H1 (cell line): ENCODE measurements around the gene USP7. TPM values are rescaled to one million over a fixed set of nuclear protein-coding genes. Genes with fewer than 3 reads are reported as not detected.

Experiments
- CTCF ChIA-PET: fragments of 300-600 bp; sonication (Branson Sonifier 250); formaldehyde crosslinking; loops from one replicate; lab custom pipeline; 2021; ENCODE audit not compliant: partially characterized antibody; lab: Charles Lee
- POLR2A ChIA-PET: fragments of 300-600 bp; sonication (Branson Sonifier 250); formaldehyde crosslinking; loops from one replicate; lab custom pipeline; 2021; ENCODE audit warnings: inconsistent platforms; ENCODE audit not compliant: partially characterized antibody; lab: Charles Lee
- DNase-seq, 2 experiments: peaks; one replicate each; pipeline versions ENCODE4 v3.0.0 to v3.0.0-alpha.2; 2010 to 2022; ENCODE audit warnings: low spot score in 2 of 2, low read depth in 1 of 2, mixed read lengths in 1 of 2
- FAIRE-seq: peaks from 2 replicates; lab custom pipeline; 2011; peaks lifted over from hg19 to GRCh38; lab: Jason Lieb, UNC
- H2AFZ ChIP-seq: 2 replicates; pipeline ENCODE4 v1.8.1; 2012; ENCODE audit warnings: low read length, inconsistent platforms
- H2AK5ac ChIP-seq: 2 replicates; pipeline ENCODE4 v1.6.1; 2013; ENCODE audit warnings: low read depth, low read length
- H2BK120ac ChIP-seq: replicated peaks from 2 replicates; pipeline ENCODE3; 2013; ENCODE audit warnings: low read depth, low read length, inconsistent platforms
- H2BK12ac ChIP-seq: 2 replicates; pipeline ENCODE4 v1.6.1; 2013; ENCODE audit warnings: low read depth, low read length
- H2BK15ac ChIP-seq: 2 replicates; pipeline ENCODE4 v1.6.1; 2013; ENCODE audit warnings: low read length
- H2BK20ac ChIP-seq: 2 replicates; pipeline ENCODE4 v1.6.1; 2013; ENCODE audit warnings: low read length
- H2BK5ac ChIP-seq: 2 replicates; pipeline ENCODE4 v1.6.1; 2013; ENCODE audit warnings: low read depth, low read length
- H3K14ac ChIP-seq: 2 replicates; pipeline ENCODE4 v1.6.1; 2013; ENCODE audit warnings: inconsistent platforms; ENCODE audit not compliant: insufficient read length
- H3K18ac ChIP-seq: 2 replicates; pipeline ENCODE4 v1.6.1; 2013; ENCODE audit warnings: low read length; ENCODE audit errors: extremely low read depth
- H3K23ac ChIP-seq: 2 replicates; pipeline ENCODE4 v1.6.1; 2013; ENCODE audit warnings: inconsistent platforms; ENCODE audit not compliant: insufficient read length
- H3K23me2 ChIP-seq: 2 replicates; pipeline ENCODE4 v1.6.1; 2013; ENCODE audit warnings: low read depth, low read length
- H3K27ac ChIP-seq: 2 replicates; pipeline ENCODE4 v1.6.1; 2011; ENCODE audit warnings: low read depth, low read length, inconsistent platforms
- H3K27me3 ChIP-seq, 4 experiments: replicated peaks in 1 of 4; 1 replicate in 1 of 4; 2 replicates in 3 of 4; pipeline versions ENCODE4 v1.6.1 to v1.8.1; 2011 to 2013; ENCODE audit warnings: low read length in 3 of 4, mild to moderate bottlenecking in 3 of 4, inconsistent platforms in 2 of 4, mixed read lengths in 2 of 4, moderate library complexity in 1 of 4; ENCODE audit not compliant: control insufficient read depth in 3 of 4, insufficient read depth in 3 of 4; ENCODE audit errors: extremely low read depth in 1 of 4
- H3K36me3 ChIP-seq, 4 experiments: 2 replicates each; pipeline versions ENCODE4 v1.6.1 to v1.8.1; 2011 to 2013; ENCODE audit warnings: mild to moderate bottlenecking in 4 of 4, low read length in 3 of 4, moderate library complexity in 2 of 4, control low read depth in 1 of 4, inconsistent platforms in 1 of 4; ENCODE audit not compliant: insufficient read depth in 4 of 4, control insufficient read depth in 2 of 4
- H3K4ac ChIP-seq: replicated peaks from 2 replicates; pipeline ENCODE3; 2013; ENCODE audit warnings: low read length, low read depth, mixed read lengths, inconsistent platforms; ENCODE audit not compliant: insufficient read length
- H3K4me1 ChIP-seq, 4 experiments: replicated peaks in 1 of 4; 1 replicate in 1 of 4; 2 replicates in 3 of 4; pipeline versions ENCODE4 v1.6.1 to v1.8.1; 2011 to 2013; ENCODE audit warnings: low read length in 3 of 4, inconsistent platforms in 2 of 4, mixed read lengths in 1 of 4; ENCODE audit not compliant: insufficient read depth in 4 of 4, control insufficient read depth in 3 of 4
- H3K4me2 ChIP-seq, 2 experiments: 2 replicates each; pipeline versions ENCODE4 v1.6.1 to v1.8.1; 2011 to 2013; ENCODE audit warnings: low read depth in 2 of 2, low read length in 2 of 2, control low read depth in 1 of 2, inconsistent platforms in 1 of 2, mild to moderate bottlenecking in 1 of 2; ENCODE audit not compliant: insufficient read depth in 1 of 2
- H3K4me3 ChIP-seq, 4 experiments: fragments of 200-600, 300-600 bp in 1 of 4; sonication (generic), shearing (Covaris generic), sonication (Bioruptor Twin) in 1 of 4; 2 replicates each; pipeline versions ENCODE4 v1.5.1 to v1.8.1; 2011 to 2016; ENCODE audit warnings: low read length in 4 of 4, low read depth in 3 of 4, control low read depth in 2 of 4, inconsistent platforms in 2 of 4, mild to moderate bottlenecking in 2 of 4, mixed read lengths in 1 of 4, moderate library complexity in 1 of 4; ENCODE audit not compliant: insufficient read depth in 2 of 4; ENCODE audit errors: extremely low read depth in 1 of 4
- H3K56ac ChIP-seq: replicated peaks from 2 replicates; pipeline ENCODE3; 2013; ENCODE audit warnings: low read depth, mild to moderate bottlenecking, mixed read lengths, low read length, inconsistent platforms; ENCODE audit not compliant: insufficient read length
- H3K79me1 ChIP-seq: 2 replicates; pipeline ENCODE4 v1.6.1; 2013; ENCODE audit warnings: low read depth, low read length, control low read depth
- H3K79me2 ChIP-seq, 2 experiments: 2 replicates each; pipeline versions ENCODE4 v1.6.1 to v1.8.1; 2012 to 2013; ENCODE audit warnings: low read length in 2 of 2, mild to moderate bottlenecking in 2 of 2, inconsistent platforms in 1 of 2; ENCODE audit not compliant: insufficient read depth in 2 of 2, control insufficient read depth in 1 of 2
- H3K9ac ChIP-seq, 4 experiments: replicated peaks in 1 of 4; 1 replicate in 1 of 4; 2 replicates in 3 of 4; pipeline versions ENCODE4 v1.6.1 to v1.8.1; 2011 to 2013; ENCODE audit warnings: low read depth in 3 of 4, low read length in 3 of 4, control low read depth in 2 of 4, mild to moderate bottlenecking in 2 of 4, moderate library complexity in 2 of 4, inconsistent platforms in 1 of 4; ENCODE audit errors: extremely low read depth in 1 of 4
- H3K9me3 ChIP-seq, 2 experiments: 2 replicates each; pipeline versions ENCODE4 v1.6.1 to v1.8.1; 2012 to 2013; ENCODE audit warnings: mild to moderate bottlenecking in 2 of 2, moderate library complexity in 2 of 2, control low read depth in 1 of 2, inconsistent platforms in 1 of 2, low read depth in 1 of 2, low read length in 1 of 2, mixed read lengths in 1 of 2; ENCODE audit not compliant: insufficient read depth in 2 of 2
- H4K20me1 ChIP-seq, 2 experiments: replicated peaks in 1 of 2; 2 replicates each; pipeline versions ENCODE3 to v1.8.1; 2011 to 2013; ENCODE audit warnings: inconsistent platforms in 2 of 2, low read length in 2 of 2, mild to moderate bottlenecking in 1 of 2; ENCODE audit not compliant: insufficient read depth in 2 of 2, control insufficient read depth in 1 of 2
- H4K5ac ChIP-seq: 2 replicates; pipeline ENCODE4 v1.6.1; 2013; ENCODE audit warnings: low read length, low read depth, mixed read lengths, inconsistent platforms; ENCODE audit not compliant: insufficient read length
- H4K8ac ChIP-seq: 2 replicates; pipeline ENCODE4 v1.8.0; 2013; ENCODE audit warnings: mild to moderate bottlenecking, moderate library complexity, low read length, inconsistent platforms; ENCODE audit not compliant: insufficient read depth; ENCODE audit errors: extremely low read depth
- H4K91ac ChIP-seq: replicated peaks from 2 replicates; pipeline ENCODE3; 2013; ENCODE audit warnings: low read length, mixed read lengths, inconsistent platforms; ENCODE audit not compliant: insufficient read length
- BCL11A ChIP-seq, 2 experiments: IDR thresholded peaks; one replicate each; pipeline ENCODE4 v1.6.1; 2011; ENCODE audit warnings: low read depth in 2 of 2, low read length in 2 of 2, mild to moderate bottlenecking in 2 of 2
- FOSL1 ChIP-seq: IDR thresholded peaks from 2 replicates; pipeline ENCODE4 v1.6.1; 2011; ENCODE audit warnings: mild to moderate bottlenecking, low read depth, low read length, moderate library complexity; ENCODE audit not compliant: insufficient read depth
- GABPA ChIP-seq: IDR thresholded peaks from 2 replicates; pipeline ENCODE4 v1.6.1; 2011; ENCODE audit warnings: mild to moderate bottlenecking, low read length, moderate library complexity, borderline replicate concordance; ENCODE audit not compliant: insufficient read depth
- GTF2F1 ChIP-seq: IDR thresholded peaks from 2 replicates; pipeline ENCODE4 v1.6.1; 2012; ENCODE audit warnings: low read depth, low read length, improper control_type of control experiment, borderline replicate concordance
- MAFK ChIP-seq: IDR thresholded peaks from 2 replicates; pipeline ENCODE4 v1.6.1; 2012; ENCODE audit warnings: low read depth, mild to moderate bottlenecking, improper control_type of control experiment, low read length
- RNF2 ChIP-seq: fragments of 200-900, 300-1000 bp; sonication (generic); IDR thresholded peaks from 2 replicates; pipeline ENCODE4 v1.7.1; 2016; ENCODE audit warnings: borderline replicate concordance, low read depth, mild to moderate bottlenecking, antibody characterized with exemption, low read length; ENCODE audit not compliant: poor library complexity, severe bottlenecking; ENCODE audit errors: missing control alignments
- TAF1 ChIP-seq: IDR thresholded peaks from 2 replicates; pipeline ENCODE4 v1.6.1; 2011; ENCODE audit warnings: mild to moderate bottlenecking, low read depth, low read length
- TCF12 ChIP-seq: IDR thresholded peaks from 2 replicates; pipeline ENCODE4 v1.6.1; 2011; ENCODE audit warnings: low read depth, mild to moderate bottlenecking, low read length
- WGBS, 2 experiments: shearing (Covaris generic) in 1 of 2; methylation state at CpG; one replicate each; pipeline versions ENCODE4 v1.1.6 to v1.1.7; 2013 to 2015; ENCODE audit warnings: low lambda C conversion rate in 2 of 2, mixed read lengths in 2 of 2, inconsistent platforms in 1 of 2, low coverage in 1 of 2, missing lambda C conversion rate in 1 of 2; ENCODE audit not compliant: insufficient replicate concordance in 2 of 2, insufficient coverage in 1 of 2, insufficient read length in 1 of 2; ENCODE audit errors: extremely low coverage in 1 of 2, missing lambda C conversion rate in 1 of 2; 5-methylcytosine and 5-hydroxymethylcytosine counted together
- polyA plus RNA-seq, 7 experiments: library from polyadenylated mRNA; depleted of rRNA in 3 of 7; stranded (reverse) in 5 of 7; unstranded in 2 of 7; fragments of >200 nt in 5 of 7; fragments of 200-250 nt in 2 of 7; gene quantifications; 1 replicate in 5 of 7; 2 replicates in 1 of 7; 4 replicates in 1 of 7; pipeline versions ENCODE4 v1.2.1 to v1.2.3, GENCODE V29; 2011 to 2013; ENCODE audit warnings: missing spikeins in 2 of 7, mixed read lengths in 2 of 7
- total RNA-seq: library from RNA; stranded (reverse); fragmentation: NEBNext Ultra II Directional; extraction: Animal tissue kit (Norgen Biotek cat#: 25700); gene quantifications from 2 replicates; pipeline ENCODE4 v1.2.1, GENCODE V29; 2021

Gene USP7
- total and polyA plus RNA-seq, 2 of the 8 experiments (the other 6 are each of a cell fraction or from before 2014, with no cell fraction given) = 21.3 to 211 TPM

GRCh38 chr16:8866884-8867215 lies 96.9 kb downstream of the USP7 start:
- peak overlapping the region; percentile 82 for H4K8ac ChIP-seq
- H3K4me2 ChIP-seq = peak overlapping the region; percentile 91 to 99
- H3K27ac ChIP-seq = peak overlapping the region; percentile 53; the same call in 1 of the 2 replicates
- DNase-seq (no peak), FAIRE-seq (no peak)
- no peaks in the 10 kb centered on the region for H3K9me3 ChIP-seq
- peak overlapping the region; percentile 83 for H2BK5ac ChIP-seq
- peaks cover 23% of the 10 kb centered on the region for H3K23me2 ChIP-seq
- TF ChIP-seq RNF2 = no peak
- TF ChIP-seq MAFK = no peak
- TF ChIP-seq GTF2F1 = no peak
- no peak for TF ChIP-seq BCL11A (IDR thresholded peaks at IDR 0.05; ENCODE audit: low read depth in 2 of 2, low read length in 2 of 2)
- no peak for TF ChIP-seq FOSL1
- TF ChIP-seq TCF12 = no peak
- no peak for TF ChIP-seq GABPA
- no peak for TF ChIP-seq TAF1
- H4K20me1 ChIP-seq = peaks cover 28 to 40% of the 10 kb centered on the region in 2 experiments
- peak overlapping the region; percentile 65 for H3K56ac ChIP-seq
- no peak overlapping the region for H2AFZ ChIP-seq
- H3K79me2 ChIP-seq = peaks cover 38 to 59% of the 10 kb centered on the region in 2 experiments
- H3K4me3 ChIP-seq = peak overlapping the region; percentile 74 to 92 (median 78)
- peaks cover 22 to 42% (median 33%) of the 10 kb centered on the region in 4 experiments for H3K4me1 ChIP-seq
- CTCF ChIA-PET = interaction anchor here (1.0 to 10.5 kb wide), 5 partner anchors 7 to 202 kb away, joined by 3 to 90 read pairs (median 4); no protein-coding TSS in a partner anchor
- POLR2A ChIA-PET = interaction anchor here (0.7 to 29.1 kb wide), 7 partner anchors 7 to 225 kb away, joined by 3 to 456 read pairs (median 8); partner anchors contain the start of genes CARHSP1, HAPSTR1 and LITAFD
- peak overlapping the region; percentile 85 for H4K91ac ChIP-seq
- H3K9ac ChIP-seq = peak overlapping the region in 3 of 4 experiments; percentile 70 to 80 (median 70); a peak in 6 of 7 replicates
- H2BK15ac ChIP-seq = peak overlapping the region; percentile 72; the same call in 1 of the 2 replicates
- H3K4ac ChIP-seq = peak overlapping the region; percentile 79
- H3K23ac ChIP-seq = no peak overlapping the region
- peaks cover 24% of the 10 kb centered on the region for H3K79me1 ChIP-seq
- peak overlapping the region; percentile 80 for H2BK120ac ChIP-seq
- H2AK5ac ChIP-seq = peak overlapping the region; percentile 83
- WGBS, 2 experiments = 1% methylated on average over 13 of the region's 16 CpGs; no CpG with 5 or more reads in 1 of the 2 experiments
- H2BK20ac ChIP-seq = no peak overlapping the region
- H3K36me3 ChIP-seq = peaks cover 0 to 14% (median 4%) of the 10 kb centered on the region in 4 experiments; a peak in 4 of 8 replicates
- peak overlapping the region; percentile 93 for H3K18ac ChIP-seq
- no peaks in the 10 kb centered on the region for H3K27me3 ChIP-seq
- H2BK12ac ChIP-seq = 0 out of 2 replicates have a peak overlapping the region, but pooled peaks have one; percentile 84
- peak overlapping the region; percentile 32 for H4K5ac ChIP-seq
- H3K14ac ChIP-seq = no peak overlapping the region
